RWPE1 (cell line): ENCODE results near the gene CFAP157.

Experiments
- CTCF ChIA-PET: fragments of 350-600 bp; sonication (Branson Sonifier 250); formaldehyde crosslinking; extraction: SDS; loops from one replicate; lab custom pipeline; 2021; lab: Yijun Ruan, JAX
- POLR2A ChIA-PET: fragments of 400-600 bp; formaldehyde crosslinking; extraction: SDS; loops from one replicate; lab custom pipeline; 2020; ENCODE audit warnings: antibody characterized with exemption; ENCODE audit not compliant: low non-redundant PET; lab: Yijun Ruan, JAX
- DNase-seq: peaks from one replicate; pipeline ENCODE4 v3.0.0; 2012; ENCODE audit warnings: low spot score
- H3K27ac ChIP-seq: fragments of 450-650 bp; 2 replicates; pipeline ENCODE4 v1.5.1; 2017
- CTCF ChIP-seq: fragments of 450-650 bp; conservative IDR thresholded peaks from 2 replicates; pipeline ENCODE4 v1.5.1; 2017; ENCODE audit warnings: low read depth, mild to moderate bottlenecking

The CFAP157 gene

GRCh38 chr9:127689329-127690000 lies 17.3 kb upstream of the CFAP157 start:
- H3K27ac ChIP-seq = no peak overlapping the region
- POLR2A ChIA-PET = no interaction called here
- CTCF ChIA-PET = no interaction called here
- no peak for DNase-seq
- no peak for TF ChIP-seq CTCF

GRCh38 chr9:127690735-127691134 lies 16.1 kb upstream of the CFAP157 start:
- no peak overlapping the region for H3K27ac ChIP-seq
- ChIA-PET POLR2A (no interaction called here), CTCF (no interaction called here)
- TF ChIP-seq CTCF = no peak
- DNase-seq = no peak

GRCh38 chr9:127692071-127692470 lies 14.7 kb upstream of the CFAP157 start:
- H3K27ac ChIP-seq = no peak overlapping the region
- no peak for TF ChIP-seq CTCF
- ChIA-PET CTCF (no interaction called here), POLR2A (interaction anchor here (0.7 kb wide), 1 partner anchor 29 kb away, joined by 3 read pairs; no protein-coding TSS in a partner anchor)
- DNase-seq = no peak

- ChIA-PET CTCF (interaction anchor here (1.3 kb wide), 1 partner anchor 13 kb away, joined by 3 read pairs; no protein-coding TSS in a partner anchor), POLR2A (no interaction called here)
- no peak overlapping the region for H3K27ac ChIP-seq
- no peak for TF ChIP-seq CTCF
- no peak for DNase-seq
Measured at GRCh38 chr9:127693143-127693542, 13.6 kb upstream of the CFAP157 start.

- POLR2A ChIA-PET = no interaction called here
- DNase-seq = no peak
- no peak overlapping the region for H3K27ac ChIP-seq
- CTCF ChIA-PET = interaction anchor here (0.6 to 1.3 kb wide), 2 partner anchors 14 to 53 kb away, joined by 3 read pairs; no protein-coding TSS in a partner anchor
- no peak for TF ChIP-seq CTCF
Measured at GRCh38 chr9:127693697-127694096, 13.1 kb upstream of the CFAP157 start.

GRCh38 chr9:127694890-127695720 lies 11.7 kb upstream of the CFAP157 start:
- H3K27ac ChIP-seq = no peak overlapping the region
- no peak for DNase-seq
- ChIA-PET POLR2A (no interaction called here), CTCF (no interaction called here)
- TF ChIP-seq CTCF = no peak
